COLO668 (cell line): Measurements from ENCODE around the gene APELA.
"Not testable (repeated sequence)": the region's sequence is repeated elsewhere in the genome, so short reads cannot be mapped to it uniquely, and the experiment has no call there.

ENCODE experiments used
- DNase-seq: peaks from one replicate; lab custom pipeline; 2025; ENCODE audit not compliant: unreplicated experiment; lab: John Stamatoyannopoulos, UW

Gene APELA

GRCh38 chr4:164924670-164925238 lies 47.8 kb downstream of the APELA start:
- no peak for DNase-seq

DNA sequence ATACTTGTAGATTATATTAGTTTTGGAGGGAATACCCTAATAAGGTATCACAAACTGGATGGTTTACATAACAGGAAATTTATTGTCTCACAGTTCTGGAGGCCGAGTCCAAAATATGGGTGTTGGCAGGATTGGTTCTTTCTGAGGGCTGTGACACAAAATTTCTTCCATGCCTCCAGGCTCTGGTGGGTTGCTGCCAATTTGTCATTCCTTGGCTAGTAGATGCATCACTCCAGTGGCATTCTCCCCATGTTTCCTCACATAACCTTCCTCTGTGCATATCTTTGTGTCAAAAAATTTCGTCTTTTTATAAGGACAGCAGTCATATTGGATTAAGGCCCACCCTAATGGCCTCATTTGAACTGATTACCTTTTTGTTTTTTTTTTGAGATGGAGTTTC lies 49.3 kb downstream of the APELA start:
- no peak for DNase-seq

GRCh38 chr4:164927101-164927500 lies 50.1 kb downstream of the APELA start:
- DNase-seq = not testable (repeated sequence)

GRCh38 chr4:164930647-164931046 lies 53.7 kb downstream of the APELA start:
- no peak for DNase-seq

GRCh38 chr4:164931551-164932324 lies 54.8 kb downstream of the APELA start:
- no peak for DNase-seq

DNA sequence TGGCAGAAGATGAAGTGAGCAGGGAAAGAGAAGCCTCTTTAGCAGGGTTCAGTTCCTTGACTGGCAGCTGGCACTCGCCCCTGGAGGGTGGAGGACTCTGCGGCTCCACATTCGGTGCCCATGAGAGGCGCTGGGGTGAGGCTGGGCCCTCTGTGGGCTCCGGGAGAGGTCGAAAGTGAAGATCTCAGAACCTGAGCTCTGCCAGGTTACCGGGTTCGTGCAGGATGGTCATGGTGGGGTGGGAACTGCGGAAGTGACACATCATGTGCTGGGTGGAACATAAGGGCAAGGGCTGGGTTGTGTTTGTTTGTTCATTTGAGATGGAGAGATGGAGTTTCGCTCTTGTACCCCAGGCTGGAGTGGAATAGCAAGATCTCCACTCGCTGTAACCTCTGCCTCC lies 56.3 kb downstream of the APELA start:
- DNase-seq = no peak

DNA sequence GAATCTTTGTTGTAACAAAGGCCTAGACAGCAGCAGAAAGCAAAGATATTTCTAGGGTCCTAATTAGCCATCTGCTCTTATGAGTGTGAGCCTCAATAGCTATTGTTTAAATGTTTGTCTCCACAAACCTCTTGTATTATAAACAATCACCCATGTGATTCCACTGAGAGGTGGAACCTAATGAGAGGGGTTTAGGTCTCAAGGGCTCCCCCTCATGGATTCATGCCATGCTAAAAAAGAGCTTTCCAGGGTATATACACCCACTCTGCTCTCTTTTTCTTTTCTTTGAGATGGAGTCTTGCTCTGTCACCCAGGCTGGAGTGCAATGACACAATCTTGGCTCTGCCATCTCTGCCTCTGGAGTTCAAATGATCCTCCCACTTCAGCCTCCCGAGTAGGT lies 58.4 kb downstream of the APELA start:
- no peak for DNase-seq

DNA sequence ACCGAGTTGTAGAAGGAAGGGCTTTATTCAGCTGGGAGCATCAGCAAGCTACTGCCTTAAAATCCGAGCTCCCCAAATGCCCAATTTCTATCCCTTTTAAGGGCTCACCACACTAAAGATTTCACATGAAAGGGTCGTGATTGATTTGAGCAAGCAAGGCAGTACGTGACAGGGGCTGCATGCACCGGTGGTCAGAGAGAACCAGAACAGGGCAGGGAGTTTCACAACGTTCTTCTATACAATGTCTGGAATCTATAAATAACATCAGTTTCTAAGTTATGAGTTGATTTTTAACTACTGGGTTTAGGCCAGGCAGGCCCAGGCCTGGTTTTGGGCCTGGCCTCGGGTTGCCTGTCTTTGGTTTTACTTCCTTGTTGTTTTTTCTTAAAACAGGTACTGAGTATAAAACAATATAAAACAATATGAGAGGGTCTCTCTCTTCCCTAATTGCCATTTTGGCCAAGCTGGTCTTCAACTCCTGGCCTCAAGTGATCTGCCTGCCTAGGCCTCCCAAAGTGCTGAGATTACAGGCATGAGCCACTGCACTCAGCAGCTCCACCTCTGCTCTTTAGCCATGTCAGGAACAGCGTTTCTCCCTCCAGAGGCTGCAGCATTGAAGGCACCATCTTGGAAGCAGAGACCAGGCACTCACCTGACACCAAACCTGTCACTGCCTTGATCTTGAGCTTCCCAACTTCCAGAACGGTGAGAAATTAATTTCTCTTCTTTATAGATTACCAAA lies 59.1 kb downstream of the APELA start:
- DNase-seq = not testable (repeated sequence)

- no peak for DNase-seq
These were observed 60.7 kb downstream of the APELA start for GRCh38 chr4:164937576-164938270.

- DNase-seq = no peak
These were observed 66.2 kb downstream of the APELA start for GRCh38 chr4:164943192-164943591.

GRCh38 chr4:164945146-164945545 lies 68.2 kb downstream of the APELA start:
- no peak for DNase-seq

DNA sequence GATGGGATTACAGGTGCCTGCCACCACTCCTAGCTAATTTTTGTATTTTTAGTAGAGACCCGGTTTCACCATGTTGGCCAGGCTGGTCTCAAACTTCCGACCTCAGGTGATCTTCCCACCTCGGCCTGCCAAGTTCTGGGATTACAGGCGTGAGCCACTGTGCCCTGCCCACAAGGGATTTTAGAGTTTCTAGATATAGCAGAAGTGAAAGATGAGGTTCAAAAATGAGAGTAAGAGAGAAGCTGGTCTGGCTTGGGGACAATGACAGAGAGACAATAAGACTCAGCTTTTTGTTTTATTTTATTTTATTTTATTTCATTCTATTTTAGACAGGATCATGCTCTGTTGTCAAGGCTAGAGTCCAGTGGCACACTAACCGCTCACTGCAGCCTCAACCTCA lies 69.8 kb downstream of the APELA start:
- no peak for DNase-seq
